ENCODE results near the gene DACH2.

DNA sequence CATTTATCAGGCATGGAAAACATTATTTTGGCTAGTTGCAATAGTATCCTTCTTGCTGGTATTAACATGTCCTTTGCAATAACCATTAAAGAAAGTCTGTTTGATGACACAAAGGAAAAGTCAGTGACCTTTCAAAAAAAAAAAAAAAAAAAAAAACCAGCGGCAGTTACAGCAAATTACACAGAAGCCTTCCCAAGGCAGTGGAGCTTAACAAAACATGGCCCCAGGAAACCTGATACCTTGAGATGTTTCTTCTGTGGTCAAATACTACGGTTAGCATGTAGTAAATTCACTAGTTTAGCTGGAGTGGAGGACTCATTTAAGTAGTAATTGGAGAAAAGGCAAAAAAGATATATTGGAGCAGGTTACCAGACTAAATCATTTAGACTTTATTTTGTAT is 359.1 kb downstream of the DACH2 start:
- TF ChIP-seq TAF1 (IDR thresholded peaks at IDR 0.05; ENCODE audit: borderline replicate concordance, low read depth, low read length) (no peak), POLR2A (IDR thresholded peaks at IDR 0.05; ENCODE audit: low read depth, low read length) (no peak)

Measured in GM12892 (cell line).